ENCODE measurements around the gene TUBB4B.

DNA sequence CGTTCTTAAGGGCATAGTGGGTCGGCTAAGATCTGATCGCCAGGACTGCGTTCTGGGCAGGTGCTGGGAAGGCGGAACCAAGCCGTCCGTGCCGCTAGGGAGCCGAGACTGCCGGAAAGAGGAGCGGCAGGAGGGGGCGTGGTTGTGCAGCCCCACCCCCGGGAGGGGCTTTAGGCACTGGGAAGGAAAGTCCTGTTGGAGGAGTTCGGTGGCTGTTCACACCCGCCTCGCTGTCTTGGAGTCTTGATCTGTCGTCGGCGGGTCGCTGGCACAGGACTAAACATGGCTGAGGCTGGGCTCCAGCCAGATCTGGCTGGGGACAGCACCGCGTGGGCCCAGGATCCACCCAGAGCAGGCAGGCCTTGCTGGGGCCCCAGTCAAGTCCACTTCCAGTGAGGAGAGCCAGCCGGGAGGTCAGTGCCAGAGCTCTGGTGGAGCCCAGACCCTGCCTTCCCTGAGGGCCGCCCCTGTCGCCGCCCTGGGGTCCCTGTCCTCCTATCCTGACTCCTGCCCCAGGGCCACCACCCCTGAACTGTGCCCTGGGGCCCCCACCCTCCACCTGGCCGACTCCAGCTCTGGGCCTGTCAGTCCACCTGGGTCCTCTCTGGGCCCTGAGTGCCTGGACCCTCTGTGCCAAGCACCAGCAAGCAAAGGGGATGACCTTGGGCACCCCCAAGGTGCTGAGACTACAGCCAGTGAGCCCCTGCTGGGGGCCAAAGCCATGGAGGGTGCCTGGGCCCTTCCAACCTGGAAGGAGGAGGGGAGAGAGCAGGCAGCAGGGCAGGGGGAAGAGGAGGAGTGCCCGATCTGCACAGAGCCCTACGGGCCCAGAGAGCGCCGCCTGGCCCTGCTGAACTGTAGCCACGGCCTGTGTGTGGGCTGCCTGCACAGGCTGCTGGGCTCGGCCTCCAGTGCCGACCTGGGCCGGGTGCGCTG, 23.5 kb upstream of the TUBB4B start:
- TF ChIP-seq, protein P1, sequence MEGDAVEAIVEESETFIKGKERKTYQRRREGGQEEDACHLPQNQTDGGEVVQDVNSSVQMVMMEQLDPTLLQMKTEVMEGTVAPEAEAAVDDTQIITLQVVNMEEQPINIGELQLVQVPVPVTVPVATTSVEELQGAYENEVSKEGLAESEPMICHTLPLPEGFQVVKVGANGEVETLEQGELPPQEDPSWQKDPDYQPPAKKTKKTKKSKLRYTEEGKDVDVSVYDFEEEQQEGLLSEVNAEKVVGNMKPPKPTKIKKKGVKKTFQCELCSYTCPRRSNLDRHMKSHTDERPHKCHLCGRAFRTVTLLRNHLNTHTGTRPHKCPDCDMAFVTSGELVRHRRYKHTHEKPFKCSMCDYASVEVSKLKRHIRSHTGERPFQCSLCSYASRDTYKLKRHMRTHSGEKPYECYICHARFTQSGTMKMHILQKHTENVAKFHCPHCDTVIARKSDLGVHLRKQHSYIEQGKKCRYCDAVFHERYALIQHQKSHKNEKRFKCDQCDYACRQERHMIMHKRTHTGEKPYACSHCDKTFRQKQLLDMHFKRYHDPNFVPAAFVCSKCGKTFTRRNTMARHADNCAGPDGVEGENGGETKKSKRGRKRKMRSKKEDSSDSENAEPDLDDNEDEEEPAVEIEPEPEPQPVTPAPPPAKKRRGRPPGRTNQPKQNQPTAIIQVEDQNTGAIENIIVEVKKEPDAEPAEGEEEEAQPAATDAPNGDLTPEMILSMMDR (IDR thresholded peaks at IDR 0.05), result peak in 2 of 6 experiments; percentile 11 to 15
- peak in 2 of 4 donors; percentile 50 to 70 for TF ChIP-seq POLR2A (IDR thresholded peaks at IDR 0.05)
